T47D (cell line): ENCODE results near the gene CMIP.

ENCODE experiments used
- DNase-seq, 2 experiments: peaks; one replicate each; pipeline versions ENCODE4 v3.0.0 to v3.0.0-alpha.2; 2011 to 2012; ENCODE audit warnings: low read depth in 1 of 2, low spot score in 1 of 2
- JUND ChIP-seq: IDR thresholded peaks from 2 replicates; pipeline ENCODE4 v1.6.1; 2012; ENCODE audit warnings: low read depth
- in situ Hi-C: cut with HindIII; loops from 2 replicates; pipeline ENCODE4 v1.10.0; 2016; ENCODE audit warnings: low sequenced_read_pairs, low pct_unique_long_range_greater_than_20kb

CMIP gene

GRCh38 chr16:81650982-81651562, 206.5 kb downstream of the CMIP start:
- no peak for TF ChIP-seq JUND
- no peak for DNase-seq
- in situ Hi-C loops, result no loop called here

GRCh38 chr16:81651758-81652718, 207.4 kb downstream of the CMIP start:
- DNase-seq, result no peak

GRCh38 chr16:81652798-81653505, 208.3 kb downstream of the CMIP start:
- no peak for DNase-seq
- in situ Hi-C loops, result no loop called here
- TF ChIP-seq JUND, result no peak

More at GRCh38 chr16:81651758-81652718, 207.4 kb downstream of the CMIP start:
- TF ChIP-seq JUND, result no peak
- in situ Hi-C loops, result no loop called here

- in situ Hi-C loops, result no loop called here
- TF ChIP-seq JUND, result no peak
- DNase-seq, result no peak
Observed at GRCh38 chr16:81654346-81654745, 209.7 kb downstream of the CMIP start.

- in situ Hi-C loops, result no loop called here
- no peak for TF ChIP-seq JUND
Observed at GRCh38 chr16:81655469-81656162, 211.0 kb downstream of the CMIP start.

GRCh38 chr16:81657224-81657623, 212.6 kb downstream of the CMIP start:
- TF ChIP-seq JUND, result no peak
- no peak for DNase-seq
- in situ Hi-C loops, result no loop called here

More at GRCh38 chr16:81655469-81656162, 211.0 kb downstream of the CMIP start:
- no peak for DNase-seq

- TF ChIP-seq JUND, result no peak
- in situ Hi-C loops, result no loop called here
- DNase-seq, result no peak
Observed at GRCh38 chr16:81657781-81658180, 213.2 kb downstream of the CMIP start.

GRCh38 chr16:81658373-81658772, 213.8 kb downstream of the CMIP start:
- DNase-seq, result no peak
- in situ Hi-C loops, result no loop called here
- no peak for TF ChIP-seq JUND

- DNase-seq, result no peak
- no peak for TF ChIP-seq JUND
- in situ Hi-C loops, result no loop called here
Observed at GRCh38 chr16:81659249-81659648, 214.6 kb downstream of the CMIP start.

- DNase-seq, result no peak
Observed at GRCh38 chr16:81661082-81661481, 216.5 kb downstream of the CMIP start.

GRCh38 chr16:81664153-81664552, 219.5 kb downstream of the CMIP start:
- in situ Hi-C loops, result no loop called here
- no peak for DNase-seq
- TF ChIP-seq JUND, result no peak

More at GRCh38 chr16:81661082-81661481, 216.5 kb downstream of the CMIP start:
- in situ Hi-C loops, result no loop called here
- TF ChIP-seq JUND, result no peak

GRCh38 chr16:81665588-81665987, 221.0 kb downstream of the CMIP start:
- no peak for TF ChIP-seq JUND
- no peak for DNase-seq
- in situ Hi-C loops, result no loop called here
